SH-SY5Y (cell line): ENCODE measurements around the gene ACAN.

Source experiments
- GATA2 ChIP-seq: IDR thresholded peaks from 2 replicates; pipeline ENCODE4 v1.6.1; 2011; ENCODE audit warnings: mild to moderate bottlenecking, low read depth, low read length
- GATA3 ChIP-seq: IDR thresholded peaks from 2 replicates; pipeline ENCODE4 v1.6.1; 2011; ENCODE audit warnings: low read depth, mild to moderate bottlenecking, low read length, moderate library complexity

GRCh38 chr15:88759872-88760271, 43.4 kb upstream of the ACAN start:
- TF ChIP-seq GATA3 (no peak), GATA2 (no peak)
